Body of pancreas (tissue), 4 donors: ENCODE data around the gene BMPR2.
A peak's percentile ranks its signal among the peaks of the same experiment; 100 is the strongest.

Source experiments
- CTCF ChIP-seq, 7 experiments: fragments of 450-650 bp in 4 of 7; fragments of 200-600 bp in 3 of 7; sonication (generic) in 3 of 7; IDR thresholded peaks; one replicate each; pipeline ENCODE4 v1.5.1; 2016 to 2019; ENCODE audit warnings: antibody characterized with exemption in 7 of 7
- POLR2A ChIP-seq, 3 donors: fragments of 450-650 bp; IDR thresholded peaks; one replicate each; pipeline ENCODE4 v1.6.1; 2016; ENCODE audit warnings: antibody characterized with exemption in 3 of 3, mild to moderate bottlenecking in 2 of 3

DNA sequence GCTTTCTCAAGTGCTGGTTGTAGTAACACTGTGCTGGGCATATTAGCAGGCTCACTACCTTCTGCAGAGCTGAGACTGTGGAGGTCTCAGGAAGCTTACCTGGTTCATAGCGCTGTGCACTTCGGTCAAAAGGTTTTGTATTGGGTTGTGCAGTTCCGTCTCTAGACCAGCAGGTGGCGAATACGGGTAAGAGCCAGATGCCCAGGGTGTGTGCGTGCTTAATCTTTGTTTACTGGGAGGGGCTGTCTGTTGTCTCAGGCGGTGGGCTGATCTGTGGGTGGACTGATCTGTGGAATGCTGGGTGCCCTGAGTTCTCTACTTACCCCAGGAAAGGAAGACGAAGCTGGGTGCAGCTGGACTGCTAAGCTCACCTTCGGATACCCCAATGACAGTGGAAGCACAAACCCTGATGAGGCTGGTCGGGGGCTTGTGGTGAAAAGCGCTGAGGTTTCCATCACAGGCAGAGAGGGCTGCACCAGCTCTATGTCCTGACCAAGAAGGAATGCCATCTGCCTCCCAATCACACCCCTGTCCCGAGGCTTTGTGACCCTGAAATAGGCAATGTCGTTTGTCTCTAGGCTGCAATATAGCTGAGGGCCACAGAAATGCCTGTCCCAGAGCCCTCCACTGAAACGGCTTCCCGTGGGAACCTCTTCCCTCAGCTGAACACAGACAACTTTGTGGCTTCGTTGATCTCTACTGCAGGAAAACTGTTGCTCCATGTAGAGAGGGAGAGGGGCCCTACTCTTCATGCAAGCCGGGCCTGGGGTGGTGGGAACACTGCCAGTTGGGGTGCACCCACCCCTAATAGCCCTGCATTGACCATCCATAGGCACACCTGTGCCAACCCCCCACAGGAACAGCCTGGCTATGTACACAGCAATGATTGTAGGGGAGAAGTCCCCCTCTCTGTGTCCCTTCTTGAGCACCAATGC is 212.8 kb downstream of the BMPR2 start:
- TF ChIP-seq CTCF (IDR thresholded peaks at IDR 0.05), result peak; percentile 66 to 93 (median 84)
- no peak for TF ChIP-seq POLR2A (IDR thresholded peaks at IDR 0.05)
